ENCODE measurements around the gene PHLPP1. TPM values are rescaled to one million over a fixed set of nuclear protein-coding genes. Genes with fewer than 3 reads are reported as not detected.
"Not testable (repeated sequence)": the region's sequence is repeated elsewhere in the genome, so short reads cannot be mapped to it uniquely, and the experiment has no call there.

The PHLPP1 gene
- total RNA-seq, 1 donor from 2014 or later: 14.5 TPM

DNA sequence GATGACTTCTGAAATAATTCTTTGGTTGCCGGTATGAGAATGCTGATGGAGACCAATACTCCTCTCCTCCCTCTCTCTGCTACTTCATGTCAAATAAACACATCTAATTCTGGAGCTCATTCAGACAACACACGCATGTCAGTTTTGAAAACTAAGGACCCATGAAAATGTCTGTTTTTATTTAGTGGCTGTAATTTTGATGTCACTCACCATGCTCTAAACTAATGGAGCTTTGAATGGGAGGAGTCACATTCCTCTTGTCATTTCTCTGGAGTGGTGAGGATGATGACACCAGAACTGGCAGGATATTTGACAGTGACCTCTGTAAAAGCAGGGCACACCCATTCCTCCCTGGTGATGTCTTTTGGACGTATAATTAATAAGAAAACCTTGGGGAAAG, 163.0 kb downstream of the PHLPP1 start:
- DNase-seq (ENCODE audit: extremely low read depth, low read depth, low spot score): no peak

DNA sequence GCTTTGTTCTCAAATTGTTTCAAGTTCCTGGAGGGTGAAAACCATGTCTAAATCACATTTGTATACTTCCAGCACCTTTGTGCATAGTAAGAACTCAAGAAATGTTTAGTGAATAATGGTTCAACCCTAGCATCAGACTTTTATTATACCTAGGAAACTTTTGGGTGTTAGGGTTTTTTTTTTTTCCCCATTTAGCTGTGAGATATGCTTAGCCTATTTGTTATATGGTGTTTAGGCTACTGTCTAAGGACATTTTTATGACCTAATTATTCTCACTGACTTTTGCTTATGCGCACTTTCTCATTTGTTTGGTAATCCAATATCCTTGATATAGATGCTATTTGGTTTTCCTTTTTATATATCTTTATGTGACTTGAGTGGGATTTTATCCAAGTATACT, 164.7 kb downstream of the PHLPP1 start:
- DNase-seq (ENCODE audit: extremely low read depth, low read depth, low spot score): no peak

DNA sequence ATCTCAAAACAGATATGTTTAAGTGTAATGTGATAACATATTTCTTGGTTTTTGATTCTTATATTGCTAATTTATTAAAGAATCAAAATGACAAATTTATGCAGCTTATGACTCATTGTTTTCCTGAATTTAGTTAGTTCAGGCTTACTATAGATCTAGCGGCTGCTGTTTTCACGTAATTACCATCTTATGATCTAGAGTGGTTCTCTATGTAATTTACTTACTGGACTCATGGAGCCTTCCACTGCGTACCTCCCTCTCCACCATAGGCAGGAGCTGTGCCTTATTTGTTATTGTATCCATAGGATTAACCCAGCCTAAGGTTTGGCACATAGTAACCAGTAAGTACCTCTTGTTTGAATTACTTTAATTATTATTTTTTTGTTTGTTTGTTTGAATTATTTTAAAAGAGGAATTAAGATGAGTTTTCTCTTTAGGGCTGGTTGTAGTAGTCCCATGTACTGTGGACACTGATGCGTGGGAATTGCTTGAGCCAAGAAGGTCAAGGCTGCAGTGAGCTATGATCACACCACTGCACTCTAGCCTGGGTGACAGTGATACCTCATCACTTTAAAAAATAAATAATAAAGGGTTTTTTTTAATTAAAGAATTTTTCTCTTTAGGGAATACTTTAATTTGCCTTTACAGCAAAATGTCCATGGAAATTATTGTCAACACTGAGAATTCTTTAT, 165.5 kb downstream of the PHLPP1 start:
- no peak for DNase-seq (ENCODE audit: extremely low read depth, low read depth, low spot score)

DNA sequence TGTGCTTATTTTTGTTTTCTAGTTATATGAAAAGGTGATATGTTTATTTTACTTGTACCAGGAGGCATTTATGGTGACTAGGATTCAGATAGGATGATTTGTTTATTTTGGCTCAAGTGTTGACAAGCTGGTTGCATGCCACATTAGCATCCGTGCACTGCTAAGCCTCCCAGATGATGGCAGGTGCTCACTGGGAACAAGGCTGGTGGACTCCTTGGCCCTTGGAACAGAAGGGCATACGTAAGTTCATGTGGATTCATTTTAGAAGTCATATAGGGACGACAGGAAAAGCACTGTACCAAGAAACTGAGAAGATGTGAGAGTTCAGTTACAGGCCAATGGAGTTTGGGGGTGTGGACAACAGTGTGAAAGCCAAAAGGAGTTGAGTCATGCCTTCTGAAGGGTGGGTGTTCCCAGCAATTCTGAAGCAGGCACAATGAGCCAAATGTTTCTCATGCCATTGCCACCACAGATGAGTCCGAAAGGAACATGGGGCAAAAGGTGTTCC, 166.2 kb downstream of the PHLPP1 start:
- peak; percentile 72 for DNase-seq (ENCODE audit: extremely low read depth, low read depth, low spot score)

DNA sequence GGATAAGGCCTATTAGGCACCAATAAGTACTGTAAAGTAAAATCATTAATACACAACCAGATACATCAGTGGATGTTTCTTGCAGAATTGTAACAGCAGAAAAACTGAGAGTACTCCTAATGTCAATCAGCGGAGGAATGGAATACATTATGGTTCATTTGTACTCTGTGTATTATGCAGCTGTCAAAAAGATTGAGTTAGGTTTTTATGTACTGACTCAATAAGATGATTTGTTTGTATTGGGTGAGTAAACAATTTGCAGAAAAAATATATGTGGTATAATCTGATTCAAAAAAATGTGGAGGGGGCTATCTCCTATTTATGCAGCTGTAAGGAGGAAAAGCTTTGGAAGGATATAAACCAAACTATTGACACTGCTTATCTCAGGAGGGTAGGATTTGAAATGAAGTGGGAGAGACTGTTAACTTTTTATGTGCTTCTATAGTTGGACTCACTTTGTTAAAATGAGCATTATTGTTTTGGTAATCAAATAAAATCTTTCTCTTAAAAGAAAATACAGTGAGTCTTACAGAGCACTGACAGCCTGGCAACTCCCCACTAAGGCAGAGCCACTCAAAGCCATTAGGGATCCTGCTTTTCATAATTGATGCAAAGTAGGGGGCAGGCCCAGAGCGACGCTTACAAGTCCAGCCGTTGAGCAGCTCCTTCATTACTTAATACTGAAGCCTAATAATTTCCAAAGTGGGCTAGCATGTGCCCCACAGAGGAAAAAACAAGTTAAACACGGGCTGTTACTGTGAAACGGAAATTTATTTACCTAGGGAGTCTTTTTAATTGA, 168.8 kb downstream of the PHLPP1 start:
- no peak for DNase-seq (ENCODE audit: extremely low read depth, low read depth, low spot score)

DNA sequence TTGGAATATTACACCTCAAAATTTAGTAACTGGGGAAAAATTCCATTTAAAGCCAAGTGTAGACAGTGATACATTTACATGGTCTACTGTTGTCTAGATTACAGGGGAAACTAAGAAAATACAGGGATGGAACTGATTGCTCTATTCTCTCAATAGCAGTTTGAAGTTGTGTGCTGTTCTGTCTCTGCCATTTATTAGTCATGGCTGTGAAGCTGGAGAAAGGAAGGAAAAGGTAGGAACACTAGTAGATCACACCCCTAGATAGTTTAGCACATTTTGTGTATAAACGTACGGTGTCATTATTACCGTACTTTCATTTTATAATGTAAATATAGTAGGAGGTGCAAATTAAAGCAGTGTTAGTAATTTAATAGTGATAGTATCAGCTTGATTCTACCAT, 170.5 kb downstream of the PHLPP1 start:
- no peak for DNase-seq (ENCODE audit: extremely low read depth, low read depth, low spot score)

DNA sequence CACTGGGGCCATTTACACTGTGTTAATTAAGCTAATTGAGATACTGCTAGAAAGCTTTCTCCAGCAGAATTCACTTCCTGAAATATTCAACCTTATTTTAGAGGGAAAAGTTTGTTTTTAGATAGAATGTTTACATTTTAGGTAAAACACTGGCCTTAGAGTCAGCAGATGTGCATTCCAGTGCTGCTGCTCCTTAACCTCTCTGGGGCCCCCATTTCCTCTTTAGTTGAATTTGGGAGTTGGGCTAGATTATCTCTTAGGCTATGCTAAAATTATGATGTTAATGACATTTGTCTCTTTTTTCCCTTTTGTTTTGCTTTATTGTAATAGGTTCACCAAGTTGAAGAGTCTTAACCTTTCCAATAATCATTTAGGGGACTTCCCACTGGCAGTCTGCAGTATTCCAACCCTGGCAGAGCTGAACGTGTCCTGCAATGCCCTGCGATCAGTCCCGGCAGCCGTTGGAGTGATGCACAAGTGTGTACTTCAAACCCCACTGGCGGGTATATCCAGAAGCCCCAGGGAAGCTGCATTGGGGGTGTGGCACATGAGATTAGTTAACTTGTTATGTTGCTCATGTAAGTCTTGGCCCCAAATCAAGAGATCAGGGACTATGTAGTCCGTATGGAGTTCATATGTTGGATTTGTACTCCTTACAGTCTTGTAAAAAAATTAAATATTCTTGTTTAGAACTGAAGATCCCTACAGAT, 179.5 kb downstream of the PHLPP1 start:
- DNase-seq (ENCODE audit: extremely low read depth, low read depth, low spot score): no peak

DNA sequence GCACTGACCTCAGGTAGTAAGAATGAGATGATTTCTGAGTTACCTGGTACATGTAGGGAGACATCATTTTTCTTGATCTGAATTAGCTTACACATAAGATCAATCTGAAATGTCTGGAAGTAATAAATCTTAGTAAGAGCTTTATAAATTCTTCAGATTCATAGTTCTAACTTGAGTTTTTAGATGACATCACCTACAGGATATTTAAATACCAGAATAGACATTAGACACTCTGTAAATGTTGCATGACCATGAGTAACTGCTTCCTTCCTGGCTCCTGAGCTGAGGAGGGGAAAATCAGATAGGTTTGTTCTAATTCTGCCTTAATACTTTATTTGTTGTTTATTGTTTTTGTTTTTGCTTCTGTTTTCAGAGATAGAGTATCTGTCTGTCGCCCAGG, 181.8 kb downstream of the PHLPP1 start:
- DNase-seq (ENCODE audit: extremely low read depth, low read depth, low spot score): no peak

DNA sequence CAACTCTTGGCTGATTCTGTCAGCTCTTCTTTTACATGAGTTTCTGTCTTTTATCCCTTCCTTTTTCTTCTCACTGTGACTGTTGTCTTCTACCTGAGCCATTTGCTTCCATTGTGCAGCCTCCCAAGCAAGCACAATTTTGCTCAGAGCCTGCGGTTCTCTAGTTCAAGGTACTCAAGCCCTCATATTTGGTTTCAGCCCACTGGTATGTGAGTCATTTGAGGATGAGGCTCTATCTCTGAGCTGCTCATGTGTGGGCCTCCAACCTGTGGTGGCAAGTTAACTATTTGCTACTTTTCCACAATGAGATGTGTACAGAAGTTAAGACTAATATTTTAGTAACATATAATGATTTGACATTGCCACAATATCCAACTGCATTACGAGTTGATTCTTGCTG, 183.0 kb downstream of the PHLPP1 start:
- DNase-seq (ENCODE audit: extremely low read depth, low read depth, low spot score): no peak

DNA sequence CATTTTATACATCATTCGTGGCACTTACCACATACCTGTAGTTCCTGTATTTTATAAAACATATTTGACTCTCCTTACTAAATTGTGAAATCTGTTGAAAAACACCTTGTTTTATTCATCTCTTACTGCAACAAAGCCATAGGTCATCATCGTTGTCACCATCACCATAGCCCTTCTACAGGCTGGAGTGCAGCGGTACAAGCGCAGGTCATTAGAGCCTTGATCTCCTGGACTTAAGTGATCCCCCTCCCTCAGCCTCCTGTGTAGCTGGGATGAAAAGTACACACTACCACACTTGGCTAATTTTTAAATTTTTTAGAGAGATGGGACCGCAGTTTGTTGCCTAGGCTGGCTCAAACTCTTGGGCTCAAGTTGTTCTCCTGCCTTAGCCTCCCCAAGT, 184.2 kb downstream of the PHLPP1 start:
- no peak for DNase-seq (ENCODE audit: extremely low read depth, low read depth, low spot score)

DNA sequence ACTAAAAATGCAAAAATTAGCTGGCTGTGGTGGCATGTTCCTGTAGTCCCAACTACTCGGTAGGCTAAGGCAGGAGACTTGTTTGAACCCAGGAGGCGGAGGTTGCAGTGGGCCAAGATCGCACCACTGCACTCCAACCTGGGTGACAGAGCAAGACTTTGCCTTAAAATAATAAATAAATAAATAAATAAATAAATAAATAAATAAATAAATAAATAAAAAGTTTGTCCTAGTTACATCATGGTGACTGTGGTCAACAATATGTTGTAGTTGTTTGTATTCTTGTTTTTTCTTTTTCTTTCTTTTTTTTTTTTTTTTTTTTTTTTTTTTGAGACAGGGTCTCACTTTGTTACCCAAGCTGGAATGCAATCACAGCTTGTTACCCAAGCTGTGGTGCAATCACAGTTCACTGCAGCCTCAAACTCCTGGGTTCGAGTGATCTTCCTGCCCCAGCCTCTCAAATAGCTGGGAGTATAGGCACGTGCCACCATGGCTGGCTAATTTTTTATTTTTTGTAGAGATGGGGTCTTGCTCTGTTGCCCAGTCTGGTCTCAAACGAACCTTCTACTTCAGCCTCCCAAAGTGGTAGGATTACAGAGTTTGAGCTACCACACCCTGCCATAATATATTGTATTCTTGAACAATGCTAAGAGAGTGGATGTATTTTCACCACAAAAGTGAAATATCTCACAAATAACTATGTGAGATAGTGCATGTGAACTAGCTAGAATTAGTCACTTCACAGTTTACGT, 185.0 kb downstream of the PHLPP1 start:
- DNase-seq (ENCODE audit: extremely low read depth, low read depth, low spot score): no peak

DNA sequence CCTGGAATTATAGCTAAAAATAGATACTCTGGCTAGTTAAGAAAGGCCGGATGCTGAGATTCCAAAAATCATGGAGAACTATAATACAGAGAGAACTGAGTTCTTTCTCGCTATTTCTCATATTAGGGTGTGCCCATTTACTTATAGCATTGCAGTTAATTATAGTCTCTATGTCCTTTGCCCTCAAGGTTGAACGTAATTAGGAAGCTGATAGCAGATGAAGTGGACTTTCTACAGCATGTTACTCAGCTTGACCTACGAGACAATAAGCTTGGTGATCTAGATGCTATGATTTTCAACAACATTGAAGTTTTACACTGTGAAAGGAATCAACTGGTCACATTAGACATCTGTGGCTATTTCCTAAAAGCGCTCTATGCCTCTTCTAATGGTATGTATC, 187.4 kb downstream of the PHLPP1 start:
- DNase-seq (ENCODE audit: extremely low read depth, low read depth, low spot score): no peak

DNA sequence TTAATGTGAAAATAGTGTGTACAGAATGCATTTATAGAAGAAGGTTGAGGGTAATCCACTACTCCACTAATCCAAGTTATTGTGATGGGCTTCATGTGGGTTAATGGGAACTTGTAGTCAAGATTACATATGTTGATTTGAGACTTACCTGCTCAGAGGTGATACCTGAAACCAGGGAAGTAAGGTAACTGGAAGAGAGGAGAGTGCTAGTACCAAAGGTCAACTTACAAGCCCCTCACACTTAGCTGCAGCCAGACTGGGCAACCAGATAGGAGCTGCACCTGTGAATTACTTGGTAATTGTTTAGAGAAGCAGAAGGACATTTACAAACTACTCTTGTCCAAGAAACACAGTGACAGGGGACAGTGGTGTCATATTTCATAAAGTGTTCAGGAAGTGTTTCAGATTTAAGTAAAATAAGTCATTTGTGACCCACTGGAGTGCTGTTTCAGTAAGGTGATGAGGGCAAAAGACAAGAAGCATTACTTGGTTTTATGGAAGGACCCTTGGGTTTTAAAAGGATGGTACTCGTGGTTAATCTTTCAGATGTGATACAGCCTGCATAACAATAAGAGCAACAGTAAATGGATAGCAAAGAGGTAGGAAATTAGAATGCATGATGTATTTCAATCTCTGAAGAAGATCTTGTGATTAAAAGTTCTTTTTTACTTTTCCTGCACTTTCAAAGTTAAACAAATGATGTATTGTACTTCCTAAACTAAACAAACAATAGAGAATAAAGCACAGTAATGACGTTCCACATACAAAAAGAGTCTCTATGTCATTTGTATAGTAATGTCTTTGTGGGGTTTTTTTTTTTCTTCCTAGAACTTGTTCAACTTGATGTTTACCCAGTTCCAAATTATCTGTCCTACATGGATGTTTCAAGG, 189.3 kb downstream of the PHLPP1 start:
- no peak for DNase-seq (ENCODE audit: extremely low read depth, low read depth, low spot score)

DNA sequence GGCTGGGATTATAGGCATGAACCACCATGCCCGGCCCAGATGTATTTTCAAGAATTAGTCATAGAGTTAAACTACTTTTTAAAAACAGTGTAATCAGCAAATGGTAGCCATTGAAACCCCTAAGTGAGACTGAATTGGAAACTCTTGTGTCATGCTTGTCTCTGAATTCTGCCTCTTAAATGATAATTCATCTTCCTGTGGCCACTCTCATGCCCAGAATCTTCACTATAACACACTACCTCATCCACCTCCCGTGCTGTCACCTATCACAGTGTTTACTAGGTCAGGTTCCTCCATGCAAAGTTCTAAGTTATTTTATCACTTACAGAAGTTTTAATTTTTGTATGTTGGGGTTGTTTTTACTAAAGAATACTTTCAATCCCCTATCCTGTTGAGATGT, 197.5 kb downstream of the PHLPP1 start:
- DNase-seq (ENCODE audit: extremely low read depth, low read depth, low spot score): no peak

DNA sequence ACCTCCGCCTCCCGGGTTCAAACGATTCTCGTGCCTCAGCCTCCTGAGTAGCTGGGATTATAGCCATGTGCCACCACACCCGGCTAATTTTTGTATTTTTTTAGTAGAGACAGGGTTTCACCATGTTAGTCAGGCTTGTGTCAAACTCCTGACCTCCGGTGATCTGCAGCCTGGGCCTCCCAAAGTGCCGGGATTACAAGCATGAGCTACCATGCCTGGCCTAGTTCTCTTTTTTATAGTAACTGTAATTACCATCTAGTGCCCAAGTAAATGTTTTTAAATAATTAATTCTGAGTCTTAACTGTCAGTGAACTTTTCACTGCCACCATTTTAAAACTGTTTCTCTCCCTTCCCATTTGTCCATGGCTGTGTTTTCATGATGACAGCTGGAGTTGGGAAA, 198.5 kb downstream of the PHLPP1 start:
- DNase-seq (ENCODE audit: extremely low read depth, low read depth, low spot score): not testable (repeated sequence)

DNA sequence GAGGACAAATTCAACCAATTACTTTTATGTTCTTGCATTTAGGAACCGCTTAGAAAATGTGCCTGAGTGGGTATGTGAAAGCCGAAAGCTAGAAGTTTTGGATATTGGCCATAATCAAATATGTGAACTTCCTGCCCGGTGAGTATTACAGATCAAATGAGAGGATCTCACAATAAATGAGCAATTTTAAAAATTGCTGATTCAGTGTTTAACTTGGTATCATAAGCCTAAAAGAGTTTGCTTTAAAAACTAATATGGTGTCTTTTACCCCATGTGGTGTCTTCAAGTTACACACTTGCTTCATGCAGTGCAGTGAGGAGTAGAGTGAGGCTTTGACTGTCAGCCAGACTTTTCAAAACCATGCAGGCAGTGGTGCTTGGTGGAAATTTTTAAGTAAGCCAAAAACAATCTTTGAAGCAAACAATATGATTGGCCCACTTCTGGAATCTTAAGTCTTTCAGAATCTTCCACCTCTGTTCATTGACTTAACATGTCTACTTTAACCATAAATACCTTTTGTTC, 199.6 kb downstream of the PHLPP1 start:
- no peak for DNase-seq (ENCODE audit: extremely low read depth, low read depth, low spot score)

DNA sequence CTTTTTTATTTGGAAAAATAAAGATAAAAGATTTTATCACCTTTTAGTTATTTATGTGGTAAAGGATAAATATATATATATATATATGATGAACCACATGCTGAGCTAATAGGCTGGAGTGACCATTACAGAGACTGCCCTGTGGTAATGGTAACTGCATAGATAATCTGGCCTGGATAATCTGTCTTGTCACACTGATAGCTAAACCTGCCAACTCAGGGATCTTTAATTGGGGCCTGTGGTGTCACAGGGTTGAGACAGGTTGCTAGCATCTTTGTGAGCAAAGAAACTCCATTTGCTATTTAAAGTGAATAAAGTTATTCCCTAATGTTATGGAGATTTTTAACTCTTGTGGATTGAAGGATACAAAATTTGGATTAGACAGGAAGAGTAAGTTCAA, 203.0 kb downstream of the PHLPP1 start:
- DNase-seq (ENCODE audit: extremely low read depth, low read depth, low spot score): no peak

DNA sequence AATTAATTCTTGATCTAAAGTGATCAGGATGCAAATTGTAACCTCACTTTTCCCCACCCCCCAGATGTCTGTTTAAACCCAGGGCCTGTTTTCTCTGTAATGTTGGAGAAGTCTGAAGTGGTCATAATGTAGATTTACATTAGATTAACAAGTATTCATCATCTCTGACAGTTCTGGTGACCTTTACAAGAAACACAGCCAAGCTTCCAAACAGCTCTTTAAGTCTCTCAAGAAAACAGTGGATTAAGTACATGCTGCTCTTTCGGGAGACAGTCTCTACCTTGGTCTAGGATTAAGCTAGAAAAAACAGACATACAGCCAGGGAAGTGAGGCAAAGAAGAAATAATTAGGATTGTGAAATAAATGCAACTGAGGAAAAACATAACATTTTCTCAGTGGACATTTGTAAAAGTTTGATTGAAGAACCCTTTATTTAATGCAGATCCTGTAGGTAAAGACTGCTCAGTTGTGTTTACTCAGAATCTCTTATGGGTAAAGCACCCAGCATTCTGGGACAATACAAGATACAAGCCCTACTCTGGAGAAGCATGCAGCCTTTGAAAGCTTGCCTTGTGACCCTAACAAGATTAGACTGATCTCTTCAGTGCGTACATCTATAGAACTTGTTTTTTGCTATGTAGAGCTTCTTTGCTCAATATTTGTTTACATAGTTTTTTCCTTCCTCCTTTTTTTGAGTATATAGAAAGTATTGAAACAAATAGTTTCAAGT, 203.9 kb downstream of the PHLPP1 start:
- DNase-seq (ENCODE audit: extremely low read depth, low read depth, low spot score): no peak
